Gastrocnemius medialis (tissue), 4 donors: ENCODE results near the gene ELMO1. TPM values are rescaled to one million over a fixed set of nuclear protein-coding genes. Genes with fewer than 3 reads are reported as not detected.
A peak's percentile ranks its signal among the peaks of the same experiment; 100 is the strongest.

Source experiments
- ATAC-seq, 2 donors: fragments of 150-250 bp; one replicate each; pipeline ENCODE4 v1.9.1; 2016
- DNase-seq, 2 donors: peaks; one replicate each; pipeline ENCODE4 v3.0.0-alpha.2; 2019
- H3K27ac ChIP-seq, 4 donors: fragments of 200-600 bp; sonication (generic); 1 replicate in 1 of 4; 2 replicates in 3 of 4; pipeline ENCODE4 v1.5.1; 2016 to 2018; ENCODE audit warnings: mild to moderate bottlenecking in 2 of 4, moderate library complexity in 1 of 4
- H3K27me3 ChIP-seq, 3 donors: fragments of 200-600 bp; sonication (generic) in 2 of 3; 1 replicate in 1 of 3; 2 replicates in 2 of 3; pipeline versions ENCODE4 v1.5.1 to v1.6.0; 2016 to 2019; ENCODE audit warnings: mild to moderate bottlenecking in 1 of 3, moderate library complexity in 1 of 3
- H3K36me3 ChIP-seq, 2 donors: fragments of 200-600 bp; sonication (generic) in 1 of 2; one replicate each; pipeline ENCODE4 v1.5.1; 2017 to 2018
- H3K4me1 ChIP-seq, 2 donors: fragments of 200-600 bp; sonication (generic) in 1 of 2; one replicate each; pipeline ENCODE4 v1.5.1; 2016 to 2017; ENCODE audit warnings: mild to moderate bottlenecking in 2 of 2
- H3K4me3 ChIP-seq, 4 donors: fragments of 200-600 bp; sonication (generic) in 3 of 4; 1 replicate in 1 of 4; 2 replicates in 3 of 4; pipeline ENCODE4 v1.5.1; 2016 to 2019; ENCODE audit warnings: mild to moderate bottlenecking in 2 of 4
- H3K9me3 ChIP-seq, 3 donors: fragments of 200-600 bp; sonication (generic) in 2 of 3; 1 replicate in 1 of 3; 2 replicates in 2 of 3; pipeline ENCODE4 v1.5.1; 2016 to 2019
- POLR2A ChIP-seq, 2 donors: fragments of 450-650 bp; IDR thresholded peaks; one replicate each; pipeline ENCODE4 v1.6.1; 2017; ENCODE audit warnings: antibody characterized with exemption in 2 of 2, mild to moderate bottlenecking in 2 of 2, moderate library complexity in 2 of 2
- in situ Hi-C, 4 donors: fragments of 200-750 bp; cut with MboI; loops; one replicate each; pipeline versions ENCODE4 v1.15.0 to v1.8.0; 2017; ENCODE audit warnings: low sequenced_read_pairs in 4 of 4
- intact Hi-C: fragments of 100-400 bp; cut with DNase I; formaldehyde crosslinking; loops from one replicate; pipeline ENCODE4 v1.15.1; 2023; ENCODE audit warnings: low total_unique reads
- total RNA-seq, 4 donors: library from RNA; depleted of rRNA; stranded (reverse); fragments of >200 nt; gene quantifications; one replicate each; pipeline versions ENCODE4 v1.1.0 to v1.2.3, GENCODE V29; 2016
- TF ChIP-seq, protein P1 (sequence below), 5 experiments: fragments of 450-650 bp in 3 of 5; fragments of 200-600 bp in 2 of 5; sonication (generic) in 2 of 5; IDR thresholded peaks in 4 of 5; conservative IDR thresholded peaks in 1 of 5; 1 replicate in 4 of 5; 2 replicates in 1 of 5; pipeline ENCODE4 v1.5.1; 2016 to 2019; ENCODE audit warnings: antibody characterized with exemption in 5 of 5, mild to moderate bottlenecking in 3 of 5, moderate library complexity in 3 of 5

ELMO1 gene
- total RNA-seq, 4 donors from 2014 or later, result 8.4 to 18.9 (median 14.6) TPM

DNA sequence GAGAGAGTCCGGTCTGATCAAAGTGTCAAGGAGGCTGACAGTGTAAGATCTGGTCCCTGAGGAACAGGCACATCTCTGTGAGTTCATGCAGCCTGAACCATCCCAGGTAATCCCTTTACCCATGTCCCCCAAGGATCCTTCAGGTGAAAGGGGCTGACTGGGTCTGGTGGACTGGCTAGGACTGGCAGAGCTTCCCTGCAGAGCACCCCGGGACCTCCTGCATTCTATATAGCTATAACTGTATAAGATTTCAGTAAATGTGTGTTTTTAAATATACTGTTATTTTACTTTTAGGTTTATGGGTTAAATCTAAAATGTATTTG is 246.8 kb downstream of the ELMO1 start:
- Histone ChIP-seq H3K27me3 (no peaks in the 10 kb centered on the region), H3K27ac (peak overlapping the region in 1 of 4 donors; percentile 48), H3K9me3 (no peaks in the 10 kb centered on the region), H3K4me3 (no peak overlapping the region), H3K4me1 (peaks cover 13 to 16% of the 10 kb centered on the region in 2 donors), H3K36me3 (peaks cover 0 to 7% of the 10 kb centered on the region in 2 donors)
- in situ Hi-C loops, result loop anchor here in 3 of 4 donors (10.0 to 25.0 kb wide), 3 partner anchors 633 to 717 kb away; partner anchors contain the start of gene NME8 (in 1 of the 3)
- intact Hi-C loops, result loop anchor here (5.0 to 10.0 kb wide), 3 partner anchors 153 to 633 kb away; no protein-coding TSS in a partner anchor
- TF ChIP-seq, protein P1, sequence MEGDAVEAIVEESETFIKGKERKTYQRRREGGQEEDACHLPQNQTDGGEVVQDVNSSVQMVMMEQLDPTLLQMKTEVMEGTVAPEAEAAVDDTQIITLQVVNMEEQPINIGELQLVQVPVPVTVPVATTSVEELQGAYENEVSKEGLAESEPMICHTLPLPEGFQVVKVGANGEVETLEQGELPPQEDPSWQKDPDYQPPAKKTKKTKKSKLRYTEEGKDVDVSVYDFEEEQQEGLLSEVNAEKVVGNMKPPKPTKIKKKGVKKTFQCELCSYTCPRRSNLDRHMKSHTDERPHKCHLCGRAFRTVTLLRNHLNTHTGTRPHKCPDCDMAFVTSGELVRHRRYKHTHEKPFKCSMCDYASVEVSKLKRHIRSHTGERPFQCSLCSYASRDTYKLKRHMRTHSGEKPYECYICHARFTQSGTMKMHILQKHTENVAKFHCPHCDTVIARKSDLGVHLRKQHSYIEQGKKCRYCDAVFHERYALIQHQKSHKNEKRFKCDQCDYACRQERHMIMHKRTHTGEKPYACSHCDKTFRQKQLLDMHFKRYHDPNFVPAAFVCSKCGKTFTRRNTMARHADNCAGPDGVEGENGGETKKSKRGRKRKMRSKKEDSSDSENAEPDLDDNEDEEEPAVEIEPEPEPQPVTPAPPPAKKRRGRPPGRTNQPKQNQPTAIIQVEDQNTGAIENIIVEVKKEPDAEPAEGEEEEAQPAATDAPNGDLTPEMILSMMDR (IDR thresholded peaks at IDR 0.05 in 4 of 5, conservative IDR thresholded peaks at IDR 0.05 in 1 of 5), result no peak
- no peak for TF ChIP-seq POLR2A (IDR thresholded peaks at IDR 0.05)
- DNase-seq (no peak), ATAC-seq (no peak)

DNA sequence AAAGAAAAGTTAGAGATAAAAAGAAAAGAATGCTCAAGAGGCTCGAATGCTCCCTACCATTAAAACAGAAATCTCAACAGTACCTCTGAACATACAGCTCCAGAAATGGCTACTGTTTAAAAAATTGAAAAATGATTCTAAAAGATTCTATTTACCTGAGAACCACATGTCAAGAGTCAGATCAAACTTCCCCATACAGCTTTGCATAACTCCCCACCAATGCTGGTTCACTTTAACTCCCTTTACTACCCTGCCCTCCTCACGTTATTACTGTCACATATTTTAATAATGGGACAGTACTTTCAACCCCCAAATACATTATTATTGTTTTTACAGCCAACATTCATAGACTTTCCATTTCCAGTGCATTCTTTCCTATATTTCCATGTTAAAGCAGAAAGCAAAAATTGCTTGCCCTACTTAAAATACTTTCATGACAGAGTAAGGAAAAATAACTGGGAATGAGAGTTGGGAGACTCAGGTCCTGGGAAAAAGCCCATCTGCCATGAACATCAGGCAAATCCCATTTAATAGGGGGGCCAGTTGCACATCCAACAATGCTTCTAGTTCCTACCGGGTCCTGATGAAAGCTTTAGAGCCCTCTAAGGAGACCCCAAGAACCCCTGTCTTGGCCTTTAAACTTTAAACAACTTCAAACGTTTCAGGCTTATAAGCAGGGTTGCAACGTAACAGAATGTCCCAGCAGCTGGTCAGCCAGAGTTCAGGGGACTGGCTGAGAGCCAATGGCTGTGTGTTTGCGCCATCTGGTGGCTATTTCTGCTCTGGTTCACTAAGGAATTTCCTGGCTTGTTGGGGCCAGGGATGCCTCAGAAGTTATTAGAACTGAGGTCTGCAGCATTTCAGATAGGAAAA is 247.4 kb downstream of the ELMO1 start:
- H3K9me3 ChIP-seq, result no peaks in the 10 kb centered on the region
- H3K36me3 ChIP-seq, result peaks cover 0 to 7% of the 10 kb centered on the region in 2 donors
- peak; percentile 94 to 97 for ATAC-seq
- TF ChIP-seq POLR2A (IDR thresholded peaks at IDR 0.05), result no peak
- TF ChIP-seq, protein P1 (IDR thresholded peaks at IDR 0.05 in 4 of 5, conservative IDR thresholded peaks at IDR 0.05 in 1 of 5), result peak; percentile 65 to 83 (median 73)
- no peak overlapping the region for H3K4me3 ChIP-seq
- H3K4me1 ChIP-seq, result peaks cover 17 to 18% of the 10 kb centered on the region in 2 donors
- in situ Hi-C loops (loop anchor here in 3 of 4 donors (10.0 to 25.0 kb wide), 3 partner anchors 634 to 716 kb away; partner anchors contain the start of gene NME8 (in 1 of the 3)), intact Hi-C loops (loop anchor here (5.0 to 10.0 kb wide), 3 partner anchors 154 to 634 kb away; no protein-coding TSS in a partner anchor)
- no peaks in the 10 kb centered on the region for H3K27me3 ChIP-seq
- peak; percentile 76 to 79 for DNase-seq
- H3K27ac ChIP-seq, result peak overlapping the region; percentile 48 to 80 (median 65)

DNA sequence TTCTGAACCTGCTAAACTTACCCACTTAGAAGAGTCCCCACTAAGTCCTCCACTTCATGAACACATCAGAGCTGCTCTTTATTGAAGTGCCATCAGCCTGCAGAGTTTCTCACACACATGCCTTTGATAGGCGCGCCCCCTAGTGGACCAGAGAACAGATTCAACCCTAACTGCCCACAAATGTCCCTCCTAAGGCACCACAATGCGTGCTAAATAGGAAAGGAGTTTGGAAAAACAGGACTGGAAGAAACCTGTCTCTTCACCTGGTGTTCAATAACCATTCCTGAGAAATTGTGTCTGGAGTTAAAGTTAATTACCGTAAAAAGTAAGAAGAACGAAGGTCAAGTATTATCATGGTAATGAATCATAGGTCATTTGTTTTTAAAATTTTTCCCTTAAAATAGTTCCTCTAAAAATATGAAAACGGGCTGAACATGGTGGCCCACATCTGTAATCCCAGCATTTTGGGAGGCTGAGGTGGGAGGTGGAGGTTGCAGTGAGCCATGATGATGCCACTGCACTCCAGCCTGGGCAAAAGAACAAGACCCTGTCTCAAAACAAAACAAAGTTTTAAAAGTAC is 249.7 kb downstream of the ELMO1 start:
- in situ Hi-C loops, result loop anchor here in 2 of 4 donors (25.0 kb wide), 2 partner anchors 512 to 737 kb away; no protein-coding TSS in a partner anchor
- no peak overlapping the region for H3K27ac ChIP-seq
- ATAC-seq (peak; percentile 53 to 82), DNase-seq (peak; percentile 40 to 63)
- intact Hi-C loops, result loop anchor here (5.0 kb wide), 1 partner anchor 232 kb away; no protein-coding TSS in a partner anchor
- no peaks in the 10 kb centered on the region for H3K9me3 ChIP-seq
- H3K4me3 ChIP-seq, result no peak overlapping the region
- TF ChIP-seq, protein P1 (IDR thresholded peaks at IDR 0.05 in 4 of 5, conservative IDR thresholded peaks at IDR 0.05 in 1 of 5), result peak; percentile 75 to 82 (median 76)
- TF ChIP-seq POLR2A (IDR thresholded peaks at IDR 0.05), result no peak
- H3K4me1 ChIP-seq, result peaks cover 18 to 19% of the 10 kb centered on the region in 2 donors
- H3K36me3 ChIP-seq, result peaks cover 0 to 2% of the 10 kb centered on the region in 2 donors
- no peaks in the 10 kb centered on the region for H3K27me3 ChIP-seq

DNA sequence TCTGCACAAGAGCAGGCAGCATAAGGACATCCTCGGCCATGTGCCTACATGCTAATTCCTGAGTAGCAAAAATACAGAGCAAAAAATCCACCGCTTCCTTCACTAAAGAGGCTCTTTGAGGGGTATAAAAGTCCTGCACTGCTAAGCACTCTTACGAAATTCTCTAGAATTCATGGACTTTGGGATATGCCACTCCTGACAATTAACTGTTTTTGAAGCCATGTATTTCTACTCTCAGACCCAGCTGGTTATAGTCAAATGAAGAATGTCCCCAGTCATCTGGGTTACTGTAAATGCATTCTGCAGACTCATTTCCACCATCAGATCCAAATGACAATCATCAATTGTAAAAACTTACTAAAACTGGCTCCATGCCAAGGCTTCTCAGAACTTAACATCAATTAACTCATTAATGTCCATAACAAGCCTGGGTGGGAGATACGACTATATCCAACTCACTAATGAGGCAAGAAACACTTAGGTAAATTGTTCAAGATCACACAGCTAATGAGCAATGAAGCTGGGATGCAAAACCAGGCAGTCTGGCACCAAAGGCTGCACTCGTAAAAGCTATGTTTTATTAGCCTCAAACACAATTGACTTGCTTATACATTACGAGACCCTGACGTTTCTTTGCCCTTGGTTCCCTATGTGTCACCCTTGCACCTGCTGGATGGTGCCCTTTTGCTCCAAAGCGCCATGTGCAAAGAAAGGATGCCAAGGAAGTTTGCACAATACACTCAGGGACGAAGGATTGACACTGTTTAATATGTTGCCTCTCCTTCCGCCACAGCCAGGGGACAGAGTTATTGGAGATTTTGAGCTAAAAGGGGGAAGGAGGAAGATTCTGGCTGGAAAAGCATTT is 250.4 kb downstream of the ELMO1 start:
- no peak for TF ChIP-seq POLR2A (IDR thresholded peaks at IDR 0.05)
- TF ChIP-seq, protein P1 (IDR thresholded peaks at IDR 0.05 in 4 of 5, conservative IDR thresholded peaks at IDR 0.05 in 1 of 5), result no peak
- Histone ChIP-seq H3K27ac (no peak overlapping the region), H3K4me3 (no peak overlapping the region), H3K9me3 (no peaks in the 10 kb centered on the region), H3K27me3 (no peaks in the 10 kb centered on the region), H3K36me3 (no peaks in the 10 kb centered on the region), H3K4me1 (peaks cover 18 to 19% of the 10 kb centered on the region in 2 donors)
- intact Hi-C loops, result loop anchor here (5.0 kb wide), 1 partner anchor 231 kb away; no protein-coding TSS in a partner anchor
- in situ Hi-C loops, result loop anchor here in 2 of 4 donors (25.0 kb wide), 2 partner anchors 511 to 736 kb away; no protein-coding TSS in a partner anchor
- peak in 1 of 2 donors; percentile 54 for ATAC-seq
- no peak for DNase-seq
